Sigmoid colon (tissue), 7 donors: Measurements from ENCODE around the gene PLCD1. TPM values are rescaled to one million over a fixed set of nuclear protein-coding genes. Genes with fewer than 3 reads are reported as not detected.

Experiments used
- DNase-seq: peaks from one replicate; pipeline ENCODE4 v3.0.0-alpha.2; 2019
- H3K27ac ChIP-seq, 4 donors: fragments of 200-600 bp; sonication (generic); one replicate each; pipeline ENCODE4 v1.5.1; 2016 to 2019; ENCODE audit warnings: mild to moderate bottlenecking in 1 of 4
- H3K27me3 ChIP-seq, 3 donors: fragments of 200-600 bp; sonication (generic); one replicate each; pipeline ENCODE4 v1.5.1; 2019; ENCODE audit warnings: mild to moderate bottlenecking in 1 of 3
- H3K36me3 ChIP-seq, 4 donors: fragments of 200-600 bp; sonication (generic); one replicate each; pipeline ENCODE4 v1.5.1; 2016 to 2019
- H3K4me1 ChIP-seq, 4 donors: fragments of 200-600 bp; sonication (generic); one replicate each; pipeline ENCODE4 v1.5.1; 2017 to 2019
- H3K4me3 ChIP-seq, 4 donors: fragments of 200-600 bp; sonication (generic); one replicate each; pipeline ENCODE4 v1.5.1; 2017 to 2019; ENCODE audit warnings: mild to moderate bottlenecking in 2 of 4, moderate library complexity in 1 of 4
- H3K9me3 ChIP-seq, 4 donors: fragments of 200-600 bp in 3 of 4; sonication (generic) in 3 of 4; one replicate each; pipeline versions ENCODE4 v1.5.1 to v1.6.1; 2013 to 2019
- CTCF ChIP-seq, 4 experiments: fragments of 450-650 bp in 3 of 4; fragments of 200-600 bp in 1 of 4; IDR thresholded peaks; one replicate each; pipeline ENCODE4 v1.5.1; 2016 to 2019; ENCODE audit warnings: antibody characterized with exemption in 4 of 4, mild to moderate bottlenecking in 3 of 4, moderate library complexity in 2 of 4
- EP300 ChIP-seq, 4 donors: sonication (generic); formaldehyde crosslinking; IDR thresholded peaks; one replicate each; pipeline ENCODE4 v1.6.1; 2017; ENCODE audit warnings: antibody characterized with exemption in 4 of 4
- POLR2A ChIP-seq, 2 donors: fragments of 450-650 bp; IDR thresholded peaks; one replicate each; pipeline ENCODE4 v1.6.1; 2016; ENCODE audit warnings: antibody characterized with exemption in 2 of 2, mild to moderate bottlenecking in 2 of 2, moderate library complexity in 2 of 2
- POLR2AphosphoS5 ChIP-seq, 4 donors: sonication (generic); formaldehyde crosslinking; IDR thresholded peaks; one replicate each; pipeline ENCODE4 v1.6.1; 2017; ENCODE audit warnings: antibody characterized with exemption in 4 of 4
- WGBS, 2 donors: extraction: QIAGEN DNeasy Blood & Tissue Kit; methylation state at CpG; one replicate each; pipeline ENCODE4 v1.1.7; 2013; 5-methylcytosine and 5-hydroxymethylcytosine counted together
- intact Hi-C: fragments of 100-400 bp; cut with DNase I; formaldehyde crosslinking; loops from one replicate; pipeline ENCODE4 v1.15.1; 2023
- polyA plus RNA-seq, 3 donors: library from polyadenylated mRNA; stranded (reverse); fragments of 200-250 nt; gene quantifications; one replicate each; pipeline ENCODE4 v1.2.3, GENCODE V29; 2013
- total RNA-seq, 4 donors: library from RNA; depleted of rRNA; stranded (reverse); fragments of >200 nt; gene quantifications; one replicate each; pipeline ENCODE4 v1.1.0, GENCODE V29; 2016
- donor health status: healthy with polysubstance abuse.
- donor health status: Bipolar disorder and iron deficiency.
- donor health status: healthy.

PLCD1 gene
- total and polyA plus RNA-seq, 7 donors: 10.3 to 139 (median 22.7) TPM

- intact Hi-C loops: no loop called here
- peak; percentile 83 for DNase-seq
- WGBS, 2 donors: 16 to 57% methylated on average over 9 of the region's 9 CpGs
Measured at GRCh38 chr3:38031022-38031994, 1.9 kb upstream of the PLCD1 start.

GRCh38 chr3:38030126-38031021 lies 932 bp upstream of the PLCD1 start:
- DNase-seq: no peak
- peak overlapping the region; percentile 43 to 74 (median 57) for H3K4me3 ChIP-seq
- no peaks in the 10 kb centered on the region for H3K27me3 ChIP-seq
- TF ChIP-seq EP300 (IDR thresholded peaks at IDR 0.05) (no peak), POLR2A (IDR thresholded peaks at IDR 0.05) (no peak), POLR2AphosphoS5 (IDR thresholded peaks at IDR 0.05) (no peak), CTCF (IDR thresholded peaks at IDR 0.05) (no peak)
- intact Hi-C loops: no loop called here
- no peaks in the 10 kb centered on the region for H3K9me3 ChIP-seq
- no peaks in the 10 kb centered on the region for H3K36me3 ChIP-seq
- 33 to 49% methylated on average over 8 of the region's 8 CpGs for WGBS, 2 donors
- H3K4me1 ChIP-seq: peaks cover 0 to 44% (median 37%) of the 10 kb centered on the region in 4 donors
- peak overlapping the region; percentile 75 to 87 (median 86) for H3K27ac ChIP-seq

More at GRCh38 chr3:38031022-38031994, 1.9 kb upstream of the PLCD1 start:
- H3K36me3 ChIP-seq: no peaks in the 10 kb centered on the region
- peak overlapping the region; percentile 75 to 87 (median 86) for H3K27ac ChIP-seq
- H3K4me3 ChIP-seq: no peak overlapping the region
- TF ChIP-seq CTCF (IDR thresholded peaks at IDR 0.05): no peak
- H3K27me3 ChIP-seq: no peaks in the 10 kb centered on the region
- peaks cover 0 to 34% (median 28%) of the 10 kb centered on the region in 4 donors for H3K4me1 ChIP-seq
- no peaks in the 10 kb centered on the region for H3K9me3 ChIP-seq

GRCh38 chr3:38028621-38029361 lies 651 bp downstream of the PLCD1 start:
- peaks cover 0 to 50% (median 42%) of the 10 kb centered on the region in 4 donors for H3K4me1 ChIP-seq
- intact Hi-C loops: no loop called here
- TF ChIP-seq CTCF (IDR thresholded peaks at IDR 0.05) (no peak), EP300 (IDR thresholded peaks at IDR 0.05) (no peak), POLR2AphosphoS5 (IDR thresholded peaks at IDR 0.05) (no peak), POLR2A (IDR thresholded peaks at IDR 0.05) (no peak)
- H3K4me3 ChIP-seq: peak overlapping the region; percentile 43 to 74 (median 57)
- no peaks in the 10 kb centered on the region for H3K36me3 ChIP-seq
- no peak for DNase-seq
- WGBS, 2 donors: 25 to 28% methylated on average over 45 of the region's 45 CpGs
- peak overlapping the region; percentile 75 to 87 (median 86) for H3K27ac ChIP-seq
- H3K9me3 ChIP-seq: no peaks in the 10 kb centered on the region
- H3K27me3 ChIP-seq: no peaks in the 10 kb centered on the region
